WTC11 (cell line): ENCODE results near the gene TP73.

Source experiments
- AFF4 ChIP-seq: sonication (generic); formaldehyde crosslinking; IDR thresholded peaks from 2 replicates; pipeline ENCODE4 v1.8.1; 2023; ENCODE audit warnings: mild to moderate bottlenecking, missing genetic modification reagents, borderline replicate concordance
- CTCF ChIP-seq: fragments of 200-600 bp; IDR thresholded peaks from 2 replicates; pipeline ENCODE4 v1.8.0; 2022; ENCODE audit warnings: antibody characterized with exemption
- E2F5 ChIP-seq: sonication (generic); formaldehyde crosslinking; IDR thresholded peaks from 2 replicates; pipeline ENCODE4 v1.8.1; 2022; ENCODE audit warnings: mild to moderate bottlenecking, moderate library complexity, missing genetic modification reagents
- ELF4 ChIP-seq: sonication (generic); formaldehyde crosslinking; IDR thresholded peaks from 2 replicates; pipeline ENCODE4 v1.8.1; 2022; ENCODE audit warnings: low read depth, mild to moderate bottlenecking, moderate library complexity, missing genetic modification reagents
- MLX ChIP-seq: sonication (generic); formaldehyde crosslinking; IDR thresholded peaks from 2 replicates; pipeline ENCODE4 v1.8.1; 2023; ENCODE audit warnings: mild to moderate bottlenecking, missing genetic modification reagents, moderate library complexity
- NR2C2 ChIP-seq: sonication (generic); formaldehyde crosslinking; IDR thresholded peaks from 2 replicates; pipeline ENCODE4 v1.8.0; 2022; ENCODE audit warnings: mild to moderate bottlenecking, missing genetic modification reagents
- RELA ChIP-seq: sonication (generic); formaldehyde crosslinking; IDR thresholded peaks from 2 replicates; pipeline ENCODE4 v1.8.1; 2022; ENCODE audit warnings: missing genetic modification reagents, mild to moderate bottlenecking, borderline replicate concordance
- USF2 ChIP-seq: sonication (generic); formaldehyde crosslinking; IDR thresholded peaks from 2 replicates; pipeline ENCODE4 v1.8.1; 2023; ENCODE audit warnings: mild to moderate bottlenecking, missing genetic modification reagents, moderate library complexity

- TF ChIP-seq CTCF (no peak), USF2 (CRISPR knock-in tag) (no peak), E2F5 (CRISPR knock-in tag) (0 out of 2 replicates have a peak, but pooled peaks have one; percentile 37), MLX (CRISPR knock-in tag) (no peak), NR2C2 (CRISPR knock-in tag) (no peak), ELF4 (CRISPR knock-in tag) (no peak), RELA (no peak), AFF4 (CRISPR knock-in tag) (no peak)
These were observed 55.1 kb downstream of the TP73 start for GRCh38 chr1:3707298-3707938.
